ENCODE results near the gene LLGL1.

DNA sequence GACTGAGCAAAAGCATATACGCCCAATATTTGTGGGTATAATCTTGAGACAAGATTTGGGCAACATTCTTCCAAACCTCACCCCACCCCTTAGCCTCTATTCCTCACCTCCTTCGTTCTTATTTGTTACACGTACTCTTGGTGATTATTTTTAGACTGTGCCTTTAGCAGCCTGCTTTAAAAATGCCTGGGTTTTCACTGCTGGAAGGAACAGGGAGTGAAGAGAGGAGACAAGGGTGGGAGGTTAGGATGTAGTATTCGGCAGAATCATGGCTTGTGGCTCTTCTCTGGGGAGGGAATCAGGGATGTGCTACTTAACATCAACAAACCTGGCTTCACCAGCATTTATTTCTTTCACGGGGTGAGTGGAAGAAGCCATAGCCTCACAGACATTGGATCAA lies 30.2 kb upstream of the LLGL1 start:
- TF ChIP-seq, protein P1, sequence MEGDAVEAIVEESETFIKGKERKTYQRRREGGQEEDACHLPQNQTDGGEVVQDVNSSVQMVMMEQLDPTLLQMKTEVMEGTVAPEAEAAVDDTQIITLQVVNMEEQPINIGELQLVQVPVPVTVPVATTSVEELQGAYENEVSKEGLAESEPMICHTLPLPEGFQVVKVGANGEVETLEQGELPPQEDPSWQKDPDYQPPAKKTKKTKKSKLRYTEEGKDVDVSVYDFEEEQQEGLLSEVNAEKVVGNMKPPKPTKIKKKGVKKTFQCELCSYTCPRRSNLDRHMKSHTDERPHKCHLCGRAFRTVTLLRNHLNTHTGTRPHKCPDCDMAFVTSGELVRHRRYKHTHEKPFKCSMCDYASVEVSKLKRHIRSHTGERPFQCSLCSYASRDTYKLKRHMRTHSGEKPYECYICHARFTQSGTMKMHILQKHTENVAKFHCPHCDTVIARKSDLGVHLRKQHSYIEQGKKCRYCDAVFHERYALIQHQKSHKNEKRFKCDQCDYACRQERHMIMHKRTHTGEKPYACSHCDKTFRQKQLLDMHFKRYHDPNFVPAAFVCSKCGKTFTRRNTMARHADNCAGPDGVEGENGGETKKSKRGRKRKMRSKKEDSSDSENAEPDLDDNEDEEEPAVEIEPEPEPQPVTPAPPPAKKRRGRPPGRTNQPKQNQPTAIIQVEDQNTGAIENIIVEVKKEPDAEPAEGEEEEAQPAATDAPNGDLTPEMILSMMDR (conservative IDR thresholded peaks at IDR 0.05; ENCODE audit: low read length), result no peak
- no peak for TF ChIP-seq EZH2phosphoT487 (IDR thresholded peaks at IDR 0.05; ENCODE audit: borderline replicate concordance)

Data from Loucy (cell line).